GM19351 (cell line): ENCODE data around the gene UBTD2.

Experiments
- ATAC-seq: cut with Tn5 transposase; IDR thresholded peaks from one replicate; pipeline ENCODE4 v1.9.1; 2021; ENCODE audit warnings: mild to moderate bottlenecking, moderate library complexity; ENCODE audit not compliant: unreplicated experiment

The UBTD2 gene

DNA sequence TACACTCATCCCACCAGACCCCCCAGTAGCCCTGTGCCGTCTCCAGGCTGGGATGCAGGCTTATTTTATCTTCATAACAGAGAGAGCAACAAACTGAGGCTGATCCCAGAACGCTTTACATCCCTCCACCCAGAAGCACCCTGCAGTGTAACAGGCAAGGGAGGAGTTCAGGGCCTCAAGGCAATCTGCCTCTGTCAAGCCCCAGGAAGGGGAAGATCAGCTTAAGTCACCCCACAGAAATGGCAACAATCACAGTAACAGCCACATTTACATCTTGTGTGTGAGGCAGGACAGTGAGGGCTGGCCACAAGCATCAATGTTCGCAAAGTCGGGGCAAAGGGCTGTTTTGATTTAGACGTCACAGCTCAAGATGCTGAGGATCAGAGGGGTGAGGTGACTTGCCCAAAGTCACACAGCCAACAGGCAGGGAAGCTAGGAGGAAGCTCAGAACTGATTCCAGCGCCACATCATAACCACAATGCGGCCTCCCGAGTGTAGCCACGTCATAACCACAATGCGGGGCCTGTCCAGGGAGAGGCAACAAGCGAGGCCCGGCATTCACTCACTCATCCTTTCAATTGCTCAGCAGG, 109.9 kb downstream of the UBTD2 start:
- ATAC-seq: no peak

DNA sequence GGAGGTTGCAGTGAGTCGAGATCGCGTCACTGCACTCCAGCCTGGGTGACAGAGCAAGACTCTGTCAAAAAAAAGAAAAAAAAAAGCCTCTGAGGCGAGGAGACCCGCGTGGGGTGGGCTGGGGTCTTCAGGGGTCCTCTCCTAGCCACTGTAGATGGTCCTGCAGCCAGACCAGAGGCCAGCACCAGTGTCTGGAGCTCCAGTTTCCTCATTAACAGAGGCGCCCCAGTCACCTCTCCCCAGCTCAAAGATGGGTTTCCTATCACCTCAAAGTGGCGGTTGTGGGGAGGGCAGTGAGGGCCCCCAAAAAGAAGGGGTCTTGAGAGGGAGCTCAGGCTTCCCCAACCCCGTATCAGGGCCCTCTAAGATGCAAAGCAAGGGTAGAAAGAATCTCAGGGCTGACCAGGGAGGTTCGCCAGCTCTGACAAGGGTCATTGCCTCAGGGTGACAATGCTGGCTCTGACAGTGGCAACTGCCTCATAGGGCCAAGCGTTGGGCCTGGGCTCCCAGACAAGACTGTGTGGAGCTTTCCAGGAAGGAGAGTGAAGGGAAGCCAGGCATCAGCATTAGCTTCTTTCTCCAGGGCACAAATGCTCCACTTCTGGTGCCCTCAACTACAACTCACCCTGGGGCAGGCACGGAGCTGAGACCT, 110.5 kb downstream of the UBTD2 start:
- no peak for ATAC-seq

DNA sequence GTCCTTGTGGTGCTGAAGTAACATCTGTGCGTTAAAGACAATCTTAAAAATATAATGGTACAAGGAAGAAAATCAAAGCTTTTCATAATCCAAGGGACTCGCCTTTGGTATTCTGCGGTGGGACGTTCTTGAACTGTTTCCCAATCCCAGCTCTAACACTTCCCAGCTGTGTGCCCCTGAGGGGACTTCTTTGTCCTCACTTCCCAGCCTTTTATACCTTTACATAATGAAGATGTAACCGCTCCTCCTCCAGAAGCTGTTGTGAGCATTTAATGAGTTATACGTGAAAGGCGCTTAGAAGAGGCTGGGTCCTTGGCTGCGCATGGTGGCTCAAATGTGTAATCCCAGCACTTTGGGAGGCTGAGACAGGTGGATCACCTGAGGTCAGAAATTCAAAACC, 112.4 kb downstream of the UBTD2 start:
- no peak for ATAC-seq

DNA sequence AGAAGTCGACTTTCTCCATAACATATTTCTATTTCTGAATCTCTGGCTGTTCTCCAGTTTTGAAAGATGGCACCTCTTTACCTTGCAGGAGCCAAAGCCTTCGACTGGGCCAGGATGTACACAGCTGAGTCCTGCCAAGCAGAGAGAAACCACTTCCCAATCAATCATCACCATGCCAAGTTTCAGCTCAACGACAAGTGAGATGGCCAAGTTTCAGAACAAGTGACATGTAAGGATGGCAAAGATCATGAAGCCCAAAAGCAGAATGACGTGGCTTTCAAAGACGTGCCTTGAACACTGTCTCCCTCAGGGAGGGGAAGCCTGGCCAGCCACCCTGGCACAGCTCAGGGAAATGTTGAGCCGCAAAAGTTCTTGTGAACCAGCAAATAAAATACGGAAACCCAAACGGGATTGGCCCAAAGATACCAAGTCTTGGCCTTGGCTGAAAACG, 113.3 kb downstream of the UBTD2 start:
- ATAC-seq: no peak

DNA sequence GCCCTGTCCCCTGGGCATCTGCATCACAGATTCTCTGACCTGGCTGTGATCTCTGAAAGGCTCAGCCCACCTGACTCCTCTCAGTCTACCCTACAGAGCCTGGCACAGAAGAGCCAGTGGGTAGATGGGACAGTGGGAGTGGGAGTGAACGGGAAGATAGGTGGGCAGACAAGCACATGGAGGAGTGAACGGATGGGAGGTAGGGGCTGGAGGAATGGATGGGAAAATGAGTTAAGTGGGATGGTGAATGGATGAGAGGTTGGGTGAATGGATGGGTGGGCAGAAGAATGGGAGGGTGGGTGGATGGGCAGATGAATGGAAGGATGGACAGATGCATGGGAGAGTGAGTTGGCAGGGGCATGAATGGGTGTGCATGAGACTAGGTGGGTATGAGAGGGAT, 114.3 kb downstream of the UBTD2 start:
- no peak for ATAC-seq

- ATAC-seq: no peak
These were observed 115.3 kb downstream of the UBTD2 start for GRCh38 chr5:172168311-172168710.

DNA sequence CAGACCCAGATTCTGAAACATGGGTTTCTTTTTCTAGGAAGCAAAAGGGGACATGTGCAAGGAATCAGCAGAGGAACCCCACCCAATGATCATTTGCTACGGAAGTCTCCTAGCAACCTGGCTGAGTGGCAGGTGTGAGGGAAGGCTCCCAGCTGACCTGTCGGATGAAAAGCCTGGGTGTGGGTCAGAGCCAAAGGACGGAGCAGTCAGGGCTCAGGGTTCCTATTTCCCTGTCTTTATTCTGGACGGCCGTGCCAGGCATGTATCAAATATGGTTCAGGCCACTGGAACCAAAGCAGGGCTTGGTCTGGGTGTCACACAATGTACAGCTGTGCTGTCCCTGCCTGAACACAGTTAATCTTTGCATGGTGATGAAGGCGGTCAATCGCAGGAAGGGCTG, 115.7 kb downstream of the UBTD2 start:
- ATAC-seq: no peak

GRCh38 chr5:172166030-172166826, 117.3 kb downstream of the UBTD2 start:
- no peak for ATAC-seq

GRCh38 chr5:172165465-172165864, 118.1 kb downstream of the UBTD2 start:
- no peak for ATAC-seq

DNA sequence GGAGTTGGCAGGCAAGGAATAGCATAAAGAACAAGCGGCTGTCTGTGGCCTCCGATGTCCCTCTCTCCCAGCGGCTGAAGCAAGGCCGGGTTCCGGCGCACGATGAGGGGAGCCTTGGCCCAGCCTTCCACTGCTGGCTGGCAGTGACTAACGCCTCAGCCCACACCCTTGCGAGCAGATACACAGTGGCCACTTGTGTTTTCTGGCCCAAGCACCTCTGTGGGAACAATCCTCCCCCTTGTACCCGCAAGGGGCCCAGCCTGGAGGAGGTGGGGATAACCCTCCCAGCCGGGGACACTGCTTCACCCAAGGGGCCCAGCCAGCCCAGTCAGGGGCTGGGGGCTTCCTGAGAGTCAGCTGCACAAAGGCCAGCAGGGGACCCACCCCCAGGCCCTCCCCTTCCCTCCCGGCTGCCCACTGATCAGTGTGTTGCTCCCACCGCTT, 118.8 kb downstream of the UBTD2 start:
- no peak for ATAC-seq

GRCh38 chr5:172163346-172163745, 120.2 kb downstream of the UBTD2 start:
- no peak for ATAC-seq

DNA sequence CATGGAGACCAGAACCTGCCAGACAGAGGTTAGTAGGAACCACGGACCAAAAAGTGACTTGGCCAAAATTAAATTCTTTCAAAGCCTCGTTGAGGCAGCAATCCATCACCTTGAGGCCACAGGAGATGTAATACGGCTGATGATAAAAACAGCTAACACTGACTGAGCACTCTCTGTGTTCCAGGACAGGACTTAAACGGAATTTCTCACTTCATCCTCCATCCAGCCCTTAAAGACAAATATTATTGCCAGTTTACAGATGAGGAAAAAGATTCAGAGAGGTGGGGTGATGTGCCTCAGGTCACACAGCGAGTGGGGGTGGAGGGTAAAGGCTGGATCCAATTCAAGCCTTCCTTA, 120.6 kb downstream of the UBTD2 start:
- ATAC-seq: no peak

- ATAC-seq: no peak
These were observed 121.1 kb downstream of the UBTD2 start for GRCh38 chr5:172162323-172162986.

GRCh38 chr5:172160506-172160905, 123.1 kb downstream of the UBTD2 start:
- ATAC-seq: no peak
